Stimulated activated CD4-positive, alpha-beta T cell treated with anti-CD3 and anti-CD28 coated beads, Interleukin-12 subunit alpha, Interleukin-12 subunit beta, amount 100 ng/mL, for 24 hours (primary cell): ENCODE results near the gene EMP3.
A peak's percentile ranks its signal among the peaks of the same experiment; 100 is the strongest.
"Not testable (repeated sequence)": the region's sequence is repeated elsewhere in the genome, so short reads cannot be mapped to it uniquely, and the experiment has no call there.

Source experiments
- DNase-seq, 2 experiments: peaks; one replicate each; pipeline ENCODE4 v3.0.0-alpha.2; 2020; ENCODE audit warnings: low read depth in 2 of 2

Gene EMP3

GRCh38 chr19:48325265-48325910, at the start of gene EMP3:
Gene EMP3 (plus strand): TSS chr19:48325552. CDS start chr19:48326845, 1,293 bp downstream.
- DNase-seq, result peak; percentile 61 to 80

GRCh38 chr19:48279747-48280146, 45.6 kb upstream of the EMP3 start:
- no peak for DNase-seq

- no peak for DNase-seq
Observed at GRCh38 chr19:48283908-48284307, 41.4 kb upstream of the EMP3 start.

- no peak for DNase-seq
Observed at GRCh38 chr19:48284896-48285295, 40.5 kb upstream of the EMP3 start.

- no peak for DNase-seq
Observed at GRCh38 chr19:48287748-48288147, 37.6 kb upstream of the EMP3 start.

- DNase-seq, result no peak
Observed at GRCh38 chr19:48290401-48290770, 35.0 kb upstream of the EMP3 start.

- peak; percentile 16 to 58 for DNase-seq
Observed at GRCh38 chr19:48290771-48291488, 34.4 kb upstream of the EMP3 start.

GRCh38 chr19:48291489-48291815, 33.9 kb upstream of the EMP3 start:
- DNase-seq, result not testable (repeated sequence)

- no peak for DNase-seq
Observed at GRCh38 chr19:48292798-48293197, 32.6 kb upstream of the EMP3 start.

- DNase-seq, result no peak
Observed at GRCh38 chr19:48295458-48295857, 29.9 kb upstream of the EMP3 start.

- DNase-seq, result no peak
Observed at GRCh38 chr19:48296963-48297734, 28.2 kb upstream of the EMP3 start.

GRCh38 chr19:48297975-48298374, 27.4 kb upstream of the EMP3 start:
- DNase-seq, result no peak

- no peak for DNase-seq
Observed at GRCh38 chr19:48301886-48302599, 23.3 kb upstream of the EMP3 start.

- no peak for DNase-seq
Observed at GRCh38 chr19:48302600-48302959, 22.8 kb upstream of the EMP3 start.

GRCh38 chr19:48303367-48303766, 22.0 kb upstream of the EMP3 start:
- no peak for DNase-seq

GRCh38 chr19:48303866-48304265, 21.5 kb upstream of the EMP3 start:
- DNase-seq, result no peak

GRCh38 chr19:48308631-48309586, 16.4 kb upstream of the EMP3 start:
- no peak for DNase-seq

GRCh38 chr19:48309731-48310130, 15.6 kb upstream of the EMP3 start:
- not testable (repeated sequence) for DNase-seq

GRCh38 chr19:48310227-48310626, 15.1 kb upstream of the EMP3 start:
- no peak for DNase-seq

- DNase-seq, result no peak
Observed at GRCh38 chr19:48311384-48311783, 14.0 kb upstream of the EMP3 start.

GRCh38 chr19:48315712-48316111, 9.6 kb upstream of the EMP3 start:
- DNase-seq, result no peak
